GM12801 (cell line): ENCODE measurements around the gene RPLP2.

Experiments used
- CTCF ChIP-seq: IDR thresholded peaks from one replicate; pipeline ENCODE4 v1.5.1; 2011; ENCODE audit warnings: control low read depth; ENCODE audit not compliant: insufficient read length; ENCODE audit errors: extremely low read depth

RPLP2 gene

GRCh38 chr11:764322-765024 lies 45.3 kb upstream of the RPLP2 start:
- TF ChIP-seq CTCF, result no peak

DNA sequence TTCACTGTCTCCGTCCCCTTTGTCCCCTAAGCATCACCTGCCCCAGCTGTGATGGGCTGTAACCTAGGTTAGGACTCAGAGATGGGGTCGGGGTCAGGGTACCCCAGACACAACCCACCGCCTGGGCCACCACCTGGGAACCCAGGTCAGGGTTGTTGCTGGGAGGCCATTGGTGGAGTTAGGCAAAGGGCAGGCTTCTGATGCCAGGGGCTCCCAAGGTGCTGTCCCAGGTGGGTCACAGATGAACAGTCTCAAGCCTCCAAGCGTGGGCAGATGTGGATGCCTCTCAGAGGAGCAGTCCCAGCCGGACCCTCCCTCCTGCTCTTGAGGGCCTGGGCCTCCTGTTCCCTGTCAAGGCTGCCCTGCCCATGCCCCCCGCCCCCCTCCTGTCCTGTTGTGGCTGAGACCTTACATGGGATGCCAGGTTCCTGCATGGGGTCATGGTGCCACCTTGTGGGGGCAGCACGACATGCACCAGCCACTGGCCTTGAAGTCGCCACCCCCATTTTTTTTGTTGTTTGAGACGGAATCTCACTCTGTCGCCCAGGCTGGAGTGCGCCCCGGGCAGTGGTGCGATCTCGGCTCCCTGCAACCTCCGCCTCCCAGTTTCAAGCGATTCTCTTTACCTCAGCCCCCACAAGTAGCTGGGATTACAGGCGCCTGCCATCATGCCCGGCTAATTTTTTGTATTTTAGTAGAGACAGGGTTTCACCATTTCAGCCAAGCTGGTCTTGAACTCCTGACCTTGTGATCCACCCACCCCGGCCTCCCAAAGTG lies 44.6 kb upstream of the RPLP2 start:
- no peak for TF ChIP-seq CTCF

DNA sequence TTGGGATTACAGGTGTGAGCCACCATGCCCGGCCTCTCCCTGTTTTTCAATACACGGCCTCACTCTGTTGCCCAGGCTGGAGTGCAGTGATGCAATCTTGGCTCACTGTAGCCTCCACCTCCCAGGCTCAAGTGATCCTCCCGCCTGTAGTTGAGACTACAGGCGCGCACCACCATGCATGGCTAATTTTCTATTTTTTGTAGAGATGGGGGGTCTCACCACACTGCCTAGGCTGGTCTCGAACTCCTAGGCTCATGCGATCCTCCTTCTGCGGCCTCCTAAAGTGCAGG lies 44.0 kb upstream of the RPLP2 start:
- TF ChIP-seq CTCF, result no peak

- TF ChIP-seq CTCF, result no peak
Observed at GRCh38 chr11:766106-766935, 43.4 kb upstream of the RPLP2 start.

- no peak for TF ChIP-seq CTCF
Observed at GRCh38 chr11:766936-767210, 42.9 kb upstream of the RPLP2 start.

GRCh38 chr11:767238-767637 lies 42.5 kb upstream of the RPLP2 start:
- TF ChIP-seq CTCF, result no peak

GRCh38 chr11:769887-770641 lies 39.7 kb upstream of the RPLP2 start:
- TF ChIP-seq CTCF, result no peak
